Upper lobe of left lung (tissue), 6 donors: ENCODE data around the gene RFWD3. TPM values are rescaled to one million over a fixed set of nuclear protein-coding genes. Genes with fewer than 3 reads are reported as not detected.

Experiments
- ATAC-seq, 2 donors: fragments of 200-7000 bp; cut with Tn5 transposase; one replicate each; pipeline ENCODE4 v1.9.1; 2022; ENCODE audit warnings: mild to moderate bottlenecking in 2 of 2, moderate library complexity in 2 of 2; ENCODE audit not compliant: low FRiP score in 2 of 2
- DNase-seq, 2 donors: peaks; one replicate each; pipeline ENCODE4 v3.0.0-alpha.2; 2019 to 2020
- H3K27ac ChIP-seq, 4 donors: fragments of 200-600 bp; sonication (generic); one replicate each; pipeline ENCODE4 v1.5.1; 2016 to 2019
- H3K27me3 ChIP-seq, 4 donors: fragments of 200-600 bp; sonication (generic); one replicate each; pipeline ENCODE4 v1.5.1; 2017 to 2019
- H3K36me3 ChIP-seq, 4 donors: fragments of 200-600 bp; sonication (generic); one replicate each; pipeline ENCODE4 v1.5.1; 2016 to 2019
- H3K4me1 ChIP-seq, 4 donors: fragments of 200-600 bp; sonication (generic); one replicate each; pipeline ENCODE4 v1.5.1; 2018 to 2019
- H3K4me3 ChIP-seq, 4 donors: fragments of 200-600 bp; sonication (generic); one replicate each; pipeline ENCODE4 v1.5.1; 2017 to 2019; ENCODE audit warnings: mild to moderate bottlenecking in 2 of 4, moderate library complexity in 1 of 4
- H3K9me3 ChIP-seq, 4 donors: fragments of 200-600 bp; sonication (generic); one replicate each; pipeline ENCODE4 v1.5.1; 2018 to 2019
- CTCF ChIP-seq, 6 experiments: fragments of 450-650 bp in 4 of 6; fragments of 200-600 bp in 2 of 6; sonication (generic) in 2 of 6; IDR thresholded peaks; one replicate each; pipeline ENCODE4 v1.5.1; 2016 to 2019; ENCODE audit warnings: antibody characterized with exemption in 6 of 6
- EP300 ChIP-seq, 4 donors: sonication (generic); formaldehyde crosslinking; IDR thresholded peaks; one replicate each; pipeline ENCODE4 v1.5.1; 2017; ENCODE audit warnings: antibody characterized with exemption in 4 of 4, control low read depth in 2 of 4
- POLR2A ChIP-seq, 4 donors: fragments of 450-650 bp; IDR thresholded peaks; one replicate each; pipeline ENCODE4 v1.5.1; 2016 to 2017; ENCODE audit warnings: antibody characterized with exemption in 4 of 4, mild to moderate bottlenecking in 2 of 4
- POLR2AphosphoS5 ChIP-seq, 2 donors: sonication (generic); formaldehyde crosslinking; IDR thresholded peaks; one replicate each; pipeline ENCODE4 v1.5.1; 2017; ENCODE audit warnings: antibody characterized with exemption in 2 of 2
- WGBS, 2 donors: methylation state at CpG; one replicate each; pipeline ENCODE4 v1.1.5; 2017 to 2018; 5-methylcytosine and 5-hydroxymethylcytosine counted together
- total RNA-seq, 6 donors: library from RNA; depleted of rRNA in 4 of 6; stranded (reverse); fragments of >200 nt in 4 of 6; gene quantifications; one replicate each; pipeline versions ENCODE4 v1.1.0 to v1.2.1, GENCODE V29; 2016 to 2021
- donor health status: DM: no; HTN: no; CAD: no; lungs with moderate emphysema.
- donor health status: DM: no; HTN: yes; CAD: no; lungs with severe emphysema.

Gene RFWD3
- total RNA-seq, 6 donors from 2014 or later, result 6.0 to 28.6 (median 20.0) TPM

DNA sequence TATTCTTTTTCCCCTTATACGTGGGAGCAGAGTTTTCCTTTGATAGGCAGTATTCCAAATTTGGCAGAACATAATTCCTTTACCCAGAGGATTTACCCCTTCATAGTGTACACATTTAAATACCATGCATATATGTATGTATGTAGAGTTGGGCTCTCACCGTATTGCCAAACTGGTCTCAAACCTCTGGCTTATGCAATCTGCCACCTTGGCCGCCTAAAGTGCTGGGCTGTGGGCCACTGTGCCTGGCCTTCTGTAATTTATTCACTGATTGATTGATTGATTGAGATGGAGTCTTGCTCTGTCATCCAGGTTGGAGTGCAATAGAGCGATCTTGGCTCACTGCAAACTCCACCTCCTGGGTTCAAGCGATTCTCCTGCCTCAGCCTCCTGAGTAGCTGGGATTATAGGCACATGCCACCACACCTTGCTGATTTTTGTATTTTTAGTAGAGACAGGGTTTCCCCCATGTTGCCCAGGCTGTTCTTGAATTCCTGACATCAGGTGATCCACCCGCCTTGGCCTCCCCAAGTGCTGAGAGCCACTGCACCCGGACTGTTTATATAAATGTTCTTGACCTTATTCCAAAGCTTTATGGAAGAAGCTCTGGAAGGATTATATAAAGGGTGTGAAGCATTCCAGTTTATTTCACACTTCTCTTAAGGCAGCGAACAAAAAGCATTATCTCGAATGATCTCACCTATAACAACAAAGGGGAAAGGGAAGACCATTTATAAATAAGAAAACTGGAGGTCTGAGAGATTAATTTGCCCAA, 74.6 kb downstream of the RFWD3 start:
- Histone ChIP-seq H3K27me3 (no peaks in the 10 kb centered on the region), H3K27ac (no peak overlapping the region), H3K4me3 (no peak overlapping the region), H3K9me3 (no peaks in the 10 kb centered on the region), H3K4me1 (peaks cover 0 to 6% (median 1%) of the 10 kb centered on the region in 4 donors), H3K36me3 (peaks cover 0 to 5% (median 0%) of the 10 kb centered on the region in 4 donors)
- 75 to 79% methylated on average over 8 of the region's 9 CpGs for WGBS, 2 donors
- DNase-seq, result no peak
- ATAC-seq, result no peak
- no peak for TF ChIP-seq POLR2AphosphoS5 (IDR thresholded peaks at IDR 0.05)

- no peak for ATAC-seq
- WGBS, 2 donors, result 77 to 81% methylated on average over 6 of the region's 6 CpGs
Measured at GRCh38 chr16:74586948-74587347, 79.7 kb downstream of the RFWD3 start.

DNA sequence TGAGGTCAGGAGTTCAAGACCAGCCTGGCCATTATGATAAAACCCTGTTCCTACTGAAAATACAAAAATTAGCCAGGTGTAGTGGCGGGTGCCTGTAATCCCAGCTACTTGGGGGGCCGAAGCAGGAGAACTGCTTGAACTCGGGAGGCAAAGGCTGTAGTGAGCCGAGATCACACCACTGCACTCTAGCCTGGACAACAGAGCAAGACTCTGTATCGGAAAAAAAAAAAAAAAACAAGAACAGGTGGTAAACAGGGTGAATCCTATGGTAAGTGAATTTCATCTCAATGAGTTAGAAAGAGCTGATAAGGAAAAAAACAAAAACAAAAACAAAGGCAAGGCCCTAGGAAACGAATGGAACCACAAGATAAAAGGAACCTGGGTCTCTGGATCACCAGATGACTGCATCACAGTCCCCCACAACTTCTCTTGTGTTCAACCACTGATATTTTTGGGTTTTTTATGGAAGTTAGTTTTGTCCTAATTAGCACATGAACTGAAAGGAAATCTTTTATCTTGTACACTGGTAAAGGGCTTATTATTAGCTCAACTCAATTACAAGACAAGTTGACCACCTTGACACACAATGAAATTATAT, 80.7 kb downstream of the RFWD3 start:
- DNase-seq, result no peak
- Histone ChIP-seq H3K36me3 (no peaks in the 10 kb centered on the region), H3K27ac (no peak overlapping the region), H3K9me3 (no peaks in the 10 kb centered on the region), H3K27me3 (no peaks in the 10 kb centered on the region), H3K4me1 (peaks cover 0 to 26% (median 4%) of the 10 kb centered on the region in 4 donors), H3K4me3 (no peak overlapping the region)
- WGBS, 2 donors, result 91 to 96% methylated on average over 6 of the region's 6 CpGs
- ATAC-seq, result no peak
- TF ChIP-seq POLR2AphosphoS5 (IDR thresholded peaks at IDR 0.05) (no peak), CTCF (IDR thresholded peaks at IDR 0.05) (no peak), POLR2A (IDR thresholded peaks at IDR 0.05) (no peak), EP300 (IDR thresholded peaks at IDR 0.05) (no peak)

More at GRCh38 chr16:74586948-74587347, 79.7 kb downstream of the RFWD3 start:
- no peak overlapping the region for H3K4me3 ChIP-seq
- H3K9me3 ChIP-seq, result no peaks in the 10 kb centered on the region
- no peaks in the 10 kb centered on the region for H3K27me3 ChIP-seq
- DNase-seq, result no peak
- TF ChIP-seq EP300 (IDR thresholded peaks at IDR 0.05) (no peak), POLR2AphosphoS5 (IDR thresholded peaks at IDR 0.05) (no peak), CTCF (IDR thresholded peaks at IDR 0.05) (no peak), POLR2A (IDR thresholded peaks at IDR 0.05) (no peak)
- H3K36me3 ChIP-seq, result no peaks in the 10 kb centered on the region
- no peak overlapping the region for H3K27ac ChIP-seq
- peaks cover 0 to 22% (median 4%) of the 10 kb centered on the region in 4 donors for H3K4me1 ChIP-seq

DNA sequence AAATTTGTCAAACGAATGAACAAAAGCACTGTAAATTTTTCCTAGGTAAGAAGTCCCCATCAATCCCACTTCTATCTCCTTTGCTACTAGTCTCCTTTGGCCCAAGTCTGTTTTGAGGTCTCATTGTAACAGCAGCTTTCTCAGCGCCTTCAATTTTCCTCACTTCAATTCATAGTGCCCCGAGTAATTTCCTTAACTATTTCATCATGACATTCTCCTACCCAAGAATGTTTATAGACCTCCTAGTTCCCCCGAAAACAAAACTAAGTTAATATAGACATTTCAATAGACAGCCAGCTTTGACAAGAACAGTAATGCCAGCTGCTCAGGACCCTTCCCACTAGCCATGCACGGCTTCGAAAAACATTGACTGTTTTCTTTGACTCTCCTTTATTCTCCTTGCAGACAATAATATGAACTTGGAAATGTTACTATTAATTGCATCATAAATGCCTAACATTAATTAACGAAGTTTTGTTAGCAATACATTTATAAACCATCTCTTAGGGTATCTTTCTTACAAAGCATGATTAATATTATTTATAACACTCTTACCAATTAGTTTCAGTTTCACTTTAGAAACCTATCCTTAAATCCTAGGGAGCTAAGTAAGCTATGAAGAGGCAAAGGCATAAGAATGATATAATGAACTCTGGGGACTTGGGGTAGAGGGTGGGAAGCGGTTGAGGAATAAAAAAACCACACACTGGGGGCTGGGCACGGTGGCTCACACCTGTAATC, 82.6 kb downstream of the RFWD3 start:
- Histone ChIP-seq H3K4me3 (peak overlapping the region in 3 of 4 donors; percentile 3 to 13 (median 5)), H3K9me3 (no peaks in the 10 kb centered on the region), H3K4me1 (peaks cover 0 to 29% (median 5%) of the 10 kb centered on the region in 4 donors), H3K27me3 (no peaks in the 10 kb centered on the region), H3K27ac (peak overlapping the region in 2 of 4 donors; percentile 12 to 42), H3K36me3 (no peaks in the 10 kb centered on the region)
- ATAC-seq (no peak), DNase-seq (no peak)
- TF ChIP-seq CTCF (IDR thresholded peaks at IDR 0.05), result no peak
- TF ChIP-seq EP300 (IDR thresholded peaks at IDR 0.05), result no peak
- TF ChIP-seq POLR2AphosphoS5 (IDR thresholded peaks at IDR 0.05), result no peak
- TF ChIP-seq POLR2A (IDR thresholded peaks at IDR 0.05), result no peak
- WGBS, 2 donors, result 74 to 76% methylated on average over 9 of the region's 9 CpGs

GRCh38 chr16:74582970-74583369, 83.7 kb downstream of the RFWD3 start:
- H3K36me3 ChIP-seq, result no peaks in the 10 kb centered on the region
- peaks cover 2 to 31% (median 12%) of the 10 kb centered on the region in 4 donors for H3K4me1 ChIP-seq
- DNase-seq (no peak), ATAC-seq (no peak)
- H3K9me3 ChIP-seq, result no peaks in the 10 kb centered on the region
- 65 to 87% methylated on average over 1 of the region's 1 CpG for WGBS, 2 donors
- TF ChIP-seq EP300 (IDR thresholded peaks at IDR 0.05) (no peak), CTCF (IDR thresholded peaks at IDR 0.05) (no peak)
- H3K4me3 ChIP-seq, result no peak overlapping the region
- H3K27ac ChIP-seq, result no peak overlapping the region
- no peaks in the 10 kb centered on the region for H3K27me3 ChIP-seq
